ENCODE data around the gene ZMAT5.

GRCh38 chr22:29722587-29722986 is 44.2 kb downstream of the ZMAT5 start:
- no peak for TF ChIP-seq CBFB (CRISPR knock-in tag; IDR thresholded peaks at IDR 0.05)
- TF ChIP-seq, protein P1, sequence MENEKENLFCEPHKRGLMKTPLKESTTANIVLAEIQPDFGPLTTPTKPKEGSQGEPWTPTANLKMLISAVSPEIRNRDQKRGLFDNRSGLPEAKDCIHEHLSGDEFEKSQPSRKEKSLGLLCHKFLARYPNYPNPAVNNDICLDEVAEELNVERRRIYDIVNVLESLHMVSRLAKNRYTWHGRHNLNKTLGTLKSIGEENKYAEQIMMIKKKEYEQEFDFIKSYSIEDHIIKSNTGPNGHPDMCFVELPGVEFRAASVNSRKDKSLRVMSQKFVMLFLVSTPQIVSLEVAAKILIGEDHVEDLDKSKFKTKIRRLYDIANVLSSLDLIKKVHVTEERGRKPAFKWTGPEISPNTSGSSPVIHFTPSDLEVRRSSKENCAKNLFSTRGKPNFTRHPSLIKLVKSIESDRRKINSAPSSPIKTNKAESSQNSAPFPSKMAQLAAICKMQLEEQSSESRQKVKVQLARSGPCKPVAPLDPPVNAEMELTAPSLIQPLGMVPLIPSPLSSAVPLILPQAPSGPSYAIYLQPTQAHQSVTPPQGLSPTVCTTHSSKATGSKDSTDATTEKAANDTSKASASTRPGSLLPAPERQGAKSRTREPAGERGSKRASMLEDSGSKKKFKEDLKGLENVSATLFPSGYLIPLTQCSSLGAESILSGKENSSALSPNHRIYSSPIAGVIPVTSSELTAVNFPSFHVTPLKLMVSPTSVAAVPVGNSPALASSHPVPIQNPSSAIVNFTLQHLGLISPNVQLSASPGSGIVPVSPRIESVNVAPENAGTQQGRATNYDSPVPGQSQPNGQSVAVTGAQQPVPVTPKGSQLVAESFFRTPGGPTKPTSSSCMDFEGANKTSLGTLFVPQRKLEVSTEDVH (IDR thresholded peaks at IDR 0.05; ENCODE audit: low read depth, partially characterized antibody) = no peak
- no peak for TF ChIP-seq MEF2A (IDR thresholded peaks at IDR 0.05; ENCODE audit: control insufficient read depth, low read depth, low read length)
- TF ChIP-seq, protein P2, sequence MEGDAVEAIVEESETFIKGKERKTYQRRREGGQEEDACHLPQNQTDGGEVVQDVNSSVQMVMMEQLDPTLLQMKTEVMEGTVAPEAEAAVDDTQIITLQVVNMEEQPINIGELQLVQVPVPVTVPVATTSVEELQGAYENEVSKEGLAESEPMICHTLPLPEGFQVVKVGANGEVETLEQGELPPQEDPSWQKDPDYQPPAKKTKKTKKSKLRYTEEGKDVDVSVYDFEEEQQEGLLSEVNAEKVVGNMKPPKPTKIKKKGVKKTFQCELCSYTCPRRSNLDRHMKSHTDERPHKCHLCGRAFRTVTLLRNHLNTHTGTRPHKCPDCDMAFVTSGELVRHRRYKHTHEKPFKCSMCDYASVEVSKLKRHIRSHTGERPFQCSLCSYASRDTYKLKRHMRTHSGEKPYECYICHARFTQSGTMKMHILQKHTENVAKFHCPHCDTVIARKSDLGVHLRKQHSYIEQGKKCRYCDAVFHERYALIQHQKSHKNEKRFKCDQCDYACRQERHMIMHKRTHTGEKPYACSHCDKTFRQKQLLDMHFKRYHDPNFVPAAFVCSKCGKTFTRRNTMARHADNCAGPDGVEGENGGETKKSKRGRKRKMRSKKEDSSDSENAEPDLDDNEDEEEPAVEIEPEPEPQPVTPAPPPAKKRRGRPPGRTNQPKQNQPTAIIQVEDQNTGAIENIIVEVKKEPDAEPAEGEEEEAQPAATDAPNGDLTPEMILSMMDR (IDR thresholded peaks at IDR 0.05 in 2 of 3, conservative IDR thresholded peaks at IDR 0.05 in 1 of 3; ENCODE audit: insufficient read depth in 2 of 3, low read depth in 1 of 3, low read length in 3 of 3) = no peak
- no peak for TF ChIP-seq E2F4 (CRISPR knock-in tag; IDR thresholded peaks at IDR 0.05; ENCODE audit: low read depth)
- TF ChIP-seq SIN3A (IDR thresholded peaks at IDR 0.05; ENCODE audit: borderline replicate concordance in 2 of 2, control insufficient read depth in 1 of 2, low read depth in 2 of 2, low read length in 2 of 2) = no peak
- TF ChIP-seq NBN (IDR thresholded peaks at IDR 0.05; ENCODE audit: low read depth) = no peak
- TF ChIP-seq STAT6 (CRISPR knock-in tag; IDR thresholded peaks at IDR 0.05) = no peak
- TF ChIP-seq ZNF3 (CRISPR knock-in tag; IDR thresholded peaks at IDR 0.05) = no peak
- no peak for TF ChIP-seq TCF7 (IDR thresholded peaks at IDR 0.05; ENCODE audit: borderline replicate concordance)
- TF ChIP-seq ZNF282 (CRISPR knock-in tag; IDR thresholded peaks at IDR 0.05) = no peak
- no peak for TF ChIP-seq ZNF644 (tag; IDR thresholded peaks at IDR 0.05; ENCODE audit: low read depth)
- no peak for TF ChIP-seq NFYB (IDR thresholded peaks at IDR 0.05; ENCODE audit: extremely low read depth, insufficient read length)
- TF ChIP-seq IRF2 (CRISPR knock-in tag; IDR thresholded peaks at IDR 0.05) = no peak
